Sciatic nerve (tissue), 2 donors: Measurements from ENCODE around the gene CZIB. TPM values are rescaled to one million over a fixed set of nuclear protein-coding genes. Genes with fewer than 3 reads are reported as not detected.
"Not testable (repeated sequence)": the region's sequence is repeated elsewhere in the genome, so short reads cannot be mapped to it uniquely, and the experiment has no call there.

Experiments used
- ATAC-seq: fragments of 200-7000 bp; cut with Tn5 transposase; one replicate; pipeline ENCODE4 v1.9.1; 2020; ENCODE audit warnings: mild to moderate bottlenecking, moderate library complexity
- DNase-seq: peaks from one replicate; pipeline ENCODE4 v3.0.0-alpha.2; 2020; ENCODE audit warnings: low spot score
- intact Hi-C: fragments of 100-400 bp; cut with DNase I; formaldehyde crosslinking; loops from one replicate; pipeline ENCODE4 v1.14.2; 2022
- total RNA-seq: library from RNA; stranded (reverse); fragmentation: NEBNext Ultra II Directional; extraction: Animal tissue kit (Norgen Biotek cat#: 25700); gene quantifications from one replicate; pipeline ENCODE4 v1.2.1, GENCODE V29; 2021
- donor health status: DM: no; HTN: no; CAD: no.
- donor health status: DM: no; HTN: no; CAD: no.

CZIB gene
- total RNA-seq, 1 donor from 2014 or later, result 71.6 TPM

- intact Hi-C loops, result no loop called here
- no peak for DNase-seq
- no peak for ATAC-seq
These were observed 21.9 kb upstream of the CZIB start for GRCh38 chr1:53242381-53242780.

- intact Hi-C loops, result no loop called here
- no peak for DNase-seq
These were observed 21.4 kb upstream of the CZIB start for GRCh38 chr1:53241828-53242227.

GRCh38 chr1:53238197-53239155 lies 18.0 kb upstream of the CZIB start, which contains the start of gene MAGOH:
Gene MAGOH (minus strand): TSS chr1:53238518. CDS start chr1:53238448, 70 bp downstream.
- DNase-seq (peak; percentile 96), ATAC-seq (peak; percentile 98)
- intact Hi-C loops, result no loop called here

More at GRCh38 chr1:53241828-53242227, 21.4 kb upstream of the CZIB start:
- no peak for ATAC-seq

DNA sequence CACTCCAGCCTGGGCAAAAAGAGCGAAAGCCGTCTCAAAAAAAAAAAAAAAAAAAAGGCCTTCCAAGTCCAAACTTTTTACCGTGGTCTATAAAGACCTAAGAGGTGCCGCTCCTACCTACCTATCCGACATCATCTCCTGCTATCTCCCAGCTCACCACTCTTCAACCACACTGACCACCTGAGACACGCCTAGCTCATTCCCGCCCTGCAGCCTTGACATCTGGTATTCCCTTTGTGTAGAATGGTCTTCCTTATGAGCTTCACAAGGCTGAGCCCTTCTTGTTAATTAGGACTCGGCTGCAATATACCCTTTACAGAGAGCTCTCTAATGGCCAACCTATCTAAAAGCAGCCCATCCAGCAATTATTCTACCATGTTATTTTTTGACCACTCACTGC lies 17.2 kb upstream of the CZIB start:
- intact Hi-C loops, result no loop called here
- ATAC-seq (no peak), DNase-seq (no peak)

DNA sequence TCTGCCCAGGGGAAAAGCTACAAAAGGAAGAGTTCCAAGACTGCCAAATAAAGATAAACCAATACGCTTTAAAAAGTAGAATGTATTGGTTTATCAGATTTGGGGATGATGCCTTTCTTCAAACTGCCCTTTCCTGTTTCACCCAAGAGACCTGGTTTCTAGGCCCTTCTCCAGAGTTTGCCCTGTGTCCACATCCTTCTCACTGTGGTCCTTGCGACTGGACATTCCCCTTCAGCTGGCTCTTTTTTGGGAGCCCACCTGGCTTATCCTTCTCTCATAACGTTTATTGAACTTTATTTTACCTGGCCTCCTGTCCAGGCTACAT lies 490 bp upstream of the CZIB start:
- ATAC-seq (no peak), DNase-seq (no peak)
- intact Hi-C loops, result no loop called here

- intact Hi-C loops, result no loop called here
- ATAC-seq (no peak), DNase-seq (no peak)
These were observed 723 bp downstream of the CZIB start for GRCh38 chr1:53219711-53220110.

GRCh38 chr1:53218201-53218600 lies 2.2 kb downstream of the CZIB start:
- intact Hi-C loops, result no loop called here
- no peak for DNase-seq
- ATAC-seq, result no peak

- ATAC-seq (peak; percentile 16), DNase-seq (no peak)
- intact Hi-C loops, result no loop called here
These were observed 6.0 kb downstream of the CZIB start for GRCh38 chr1:53214376-53214940.

DNA sequence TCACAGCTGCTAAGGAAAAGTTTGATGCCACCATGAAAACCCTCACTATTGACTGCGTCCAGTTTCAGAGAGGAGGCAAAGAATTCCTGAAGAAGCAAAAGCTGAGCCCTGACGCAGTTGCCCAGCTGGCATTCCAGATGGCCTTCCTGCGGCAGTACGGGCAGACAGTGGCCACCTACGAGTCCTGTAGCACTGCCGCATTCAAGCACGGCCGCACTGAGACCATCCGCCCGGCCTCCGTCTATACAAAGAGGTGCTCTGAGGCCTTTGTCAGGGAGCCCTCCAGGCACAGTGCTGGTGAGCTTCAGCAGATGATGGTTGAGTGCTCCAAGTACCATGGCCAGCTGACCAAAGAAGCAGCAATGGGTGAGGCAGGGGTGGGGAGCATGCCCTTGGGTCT lies 9.5 kb downstream of the CZIB start:
- ATAC-seq (no peak), DNase-seq (no peak)
- intact Hi-C loops, result no loop called here

GRCh38 chr1:53210352-53210751 lies 10.1 kb downstream of the CZIB start:
- ATAC-seq (no peak), DNase-seq (no peak)
- intact Hi-C loops, result no loop called here

DNA sequence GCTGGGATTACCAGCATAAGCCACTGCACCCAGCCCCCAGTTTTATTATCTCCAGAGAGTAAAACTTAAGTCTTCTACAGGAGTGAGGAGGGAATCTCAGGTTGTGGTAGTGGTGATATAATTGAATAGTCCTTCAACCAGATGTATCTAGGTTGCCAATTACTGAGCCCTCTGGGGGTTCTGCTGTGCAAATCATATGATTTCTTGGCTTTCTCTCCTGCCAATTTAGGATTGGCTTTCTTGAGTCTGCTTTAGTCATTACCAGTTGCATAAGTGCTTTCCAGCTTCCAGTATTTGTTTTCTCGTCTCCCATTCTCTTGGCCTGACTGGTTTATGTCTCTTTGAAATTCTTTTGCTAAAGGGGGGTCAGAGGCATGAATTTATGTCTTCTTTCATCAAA lies 12.7 kb downstream of the CZIB start:
- intact Hi-C loops, result no loop called here
- no peak for DNase-seq
- peak; percentile 48 for ATAC-seq

GRCh38 chr1:53206735-53207379 lies 13.6 kb downstream of the CZIB start:
- DNase-seq, result no peak
- intact Hi-C loops, result no loop called here
- ATAC-seq, result peak; percentile 52

- DNase-seq, ATAC-seq, intact Hi-C loops: not testable (repeated sequence)
These were observed 14.2 kb downstream of the CZIB start for GRCh38 chr1:53206083-53206685.

GRCh38 chr1:53205496-53205895 lies 14.9 kb downstream of the CZIB start:
- ATAC-seq, DNase-seq, intact Hi-C loops: not testable (repeated sequence)

DNA sequence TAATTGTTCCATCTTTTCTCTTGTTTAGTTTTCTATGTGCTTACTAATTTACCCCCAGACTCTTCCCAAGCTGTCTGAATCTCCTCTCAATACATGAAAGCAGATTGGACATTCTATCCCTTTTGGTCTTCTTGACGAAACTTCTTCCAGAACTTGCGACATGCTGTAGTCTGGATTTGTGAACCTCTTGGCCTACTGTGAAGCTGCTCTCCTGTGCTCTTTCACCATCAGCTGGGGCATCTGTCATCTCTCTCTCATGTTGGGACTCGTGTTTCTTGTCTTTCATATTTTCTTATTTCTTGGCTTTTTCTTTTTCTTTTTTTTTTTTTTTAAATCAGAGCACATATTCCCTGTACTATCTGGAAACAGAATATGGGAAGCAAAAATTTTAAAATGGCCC lies 17.0 kb downstream of the CZIB start:
- intact Hi-C loops, result no loop called here
- no peak for DNase-seq
- no peak for ATAC-seq

DNA sequence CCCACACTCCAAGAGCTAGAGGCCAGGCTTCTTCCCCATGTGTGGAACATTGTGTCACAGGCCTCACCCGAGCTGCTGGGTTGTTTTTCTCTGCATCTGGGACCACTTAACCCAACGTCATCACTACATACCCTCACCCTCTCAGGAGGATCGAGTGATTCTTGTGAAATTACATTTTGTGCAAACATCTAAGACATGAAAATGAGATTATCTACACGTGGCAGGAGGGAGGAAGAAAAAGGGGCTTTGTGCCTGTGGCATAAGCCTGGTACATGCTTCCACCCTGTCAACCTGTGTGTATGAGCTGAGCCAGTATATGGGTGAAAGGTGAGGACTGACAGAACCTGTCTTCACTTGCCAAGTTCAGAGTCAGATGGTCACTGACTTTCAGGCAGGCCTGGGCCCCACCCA lies 22.2 kb downstream of the CZIB start:
- ATAC-seq (peak; percentile 73), DNase-seq (peak; percentile 53)
- intact Hi-C loops, result loop anchor here (10.0 kb wide), 1 partner anchor 273 kb away; the partner anchor contains the start of genes ECHDC2 and SCP2

GRCh38 chr1:53197291-53198200 lies 22.9 kb downstream of the CZIB start:
- DNase-seq, result peak; percentile 46
- ATAC-seq, result peak; percentile 7
- intact Hi-C loops, result loop anchor here (10.0 kb wide), 1 partner anchor 273 kb away; the partner anchor contains the start of genes ECHDC2 and SCP2
